22Rv1 (cell line): ENCODE measurements around the gene FOXO3.

Experiments used
- ZFX ChIP-seq: fragments of 450-650 bp; IDR thresholded peaks from 2 replicates; pipeline ENCODE4 v1.6.1; 2017; ENCODE audit warnings: antibody characterized with exemption, borderline replicate concordance
- TF ChIP-seq, protein P1 (sequence below): fragments of 450-650 bp; IDR thresholded peaks from 2 replicates; pipeline ENCODE4 v1.5.1; 2017; ENCODE audit warnings: mild to moderate bottlenecking

DNA sequence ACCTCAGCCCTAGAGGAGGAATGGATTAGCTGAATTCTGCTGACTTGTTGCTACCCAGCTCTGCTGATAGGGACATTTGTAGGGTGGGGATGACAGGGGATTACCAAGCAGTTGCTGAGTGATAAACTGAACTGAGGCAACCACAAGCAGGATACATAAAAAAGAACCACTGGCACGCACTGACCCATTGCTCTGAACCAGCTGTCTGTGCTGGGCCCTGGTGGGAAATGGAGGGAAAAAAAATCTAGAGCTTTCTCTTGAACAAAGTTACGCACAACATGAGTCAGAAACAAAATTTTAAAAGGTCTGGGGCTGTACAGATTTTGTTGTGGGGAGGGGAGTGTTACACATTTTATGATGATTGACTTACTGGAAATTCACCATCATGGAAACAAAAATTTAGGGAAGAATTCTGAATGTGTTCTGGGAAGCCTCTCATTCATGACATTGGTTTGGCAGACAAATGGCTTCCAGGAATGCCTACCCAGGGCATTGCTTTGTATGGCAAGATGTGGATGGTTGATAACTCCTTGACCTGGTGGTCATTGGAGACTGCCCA is 37.7 kb downstream of the FOXO3 start:
- TF ChIP-seq, protein P1, sequence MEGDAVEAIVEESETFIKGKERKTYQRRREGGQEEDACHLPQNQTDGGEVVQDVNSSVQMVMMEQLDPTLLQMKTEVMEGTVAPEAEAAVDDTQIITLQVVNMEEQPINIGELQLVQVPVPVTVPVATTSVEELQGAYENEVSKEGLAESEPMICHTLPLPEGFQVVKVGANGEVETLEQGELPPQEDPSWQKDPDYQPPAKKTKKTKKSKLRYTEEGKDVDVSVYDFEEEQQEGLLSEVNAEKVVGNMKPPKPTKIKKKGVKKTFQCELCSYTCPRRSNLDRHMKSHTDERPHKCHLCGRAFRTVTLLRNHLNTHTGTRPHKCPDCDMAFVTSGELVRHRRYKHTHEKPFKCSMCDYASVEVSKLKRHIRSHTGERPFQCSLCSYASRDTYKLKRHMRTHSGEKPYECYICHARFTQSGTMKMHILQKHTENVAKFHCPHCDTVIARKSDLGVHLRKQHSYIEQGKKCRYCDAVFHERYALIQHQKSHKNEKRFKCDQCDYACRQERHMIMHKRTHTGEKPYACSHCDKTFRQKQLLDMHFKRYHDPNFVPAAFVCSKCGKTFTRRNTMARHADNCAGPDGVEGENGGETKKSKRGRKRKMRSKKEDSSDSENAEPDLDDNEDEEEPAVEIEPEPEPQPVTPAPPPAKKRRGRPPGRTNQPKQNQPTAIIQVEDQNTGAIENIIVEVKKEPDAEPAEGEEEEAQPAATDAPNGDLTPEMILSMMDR = no peak
- no peak for TF ChIP-seq ZFX
